Breast epithelium (tissue), 4 donors: ENCODE results near the gene CRLF2. TPM values are rescaled to one million over a fixed set of nuclear protein-coding genes. Genes with fewer than 3 reads are reported as not detected.

Source experiments
- DNase-seq, 2 donors: peaks; one replicate each; pipeline ENCODE4 v3.0.0-alpha.2; 2019; ENCODE audit warnings: low spot score in 2 of 2
- H3K27ac ChIP-seq, 2 donors: fragments of 200-600 bp; sonication (generic) in 1 of 2; one replicate each; pipeline ENCODE4 v1.5.1; 2016 to 2019; ENCODE audit warnings: mild to moderate bottlenecking in 1 of 2
- H3K27me3 ChIP-seq, 2 donors: fragments of 200-600 bp; sonication (generic) in 1 of 2; one replicate each; pipeline versions ENCODE4 v1.5.1 to v1.6.0; 2017 to 2019; ENCODE audit warnings: control low read depth in 1 of 2, mild to moderate bottlenecking in 1 of 2
- H3K36me3 ChIP-seq: fragments of 200-600 bp; one replicate; pipeline ENCODE4 v1.5.1; 2019
- H3K4me1 ChIP-seq, 2 donors: fragments of 200-600 bp; sonication (generic); one replicate each; pipeline ENCODE4 v1.5.1; 2016 to 2019; ENCODE audit warnings: control low read depth in 1 of 2
- H3K4me3 ChIP-seq, 3 donors: fragments of 200-600 bp; sonication (generic); 1 replicate in 2 of 3; 2 replicates in 1 of 3; pipeline ENCODE4 v1.5.1; 2016 to 2019; ENCODE audit warnings: mild to moderate bottlenecking in 3 of 3, moderate library complexity in 2 of 3
- H3K9me3 ChIP-seq, 2 donors: fragments of 200-600 bp; sonication (generic) in 1 of 2; one replicate each; pipeline ENCODE4 v1.5.1; 2016 to 2019; ENCODE audit warnings: control low read depth in 1 of 2
- POLR2A ChIP-seq: fragments of 450-650 bp; IDR thresholded peaks from one replicate; pipeline ENCODE4 v1.6.1; 2016; ENCODE audit warnings: antibody characterized with exemption, mild to moderate bottlenecking, moderate library complexity
- POLR2AphosphoS5 ChIP-seq, 3 donors: sonication (generic); formaldehyde crosslinking; IDR thresholded peaks; one replicate each; pipeline ENCODE4 v1.6.1; 2017; ENCODE audit warnings: antibody characterized with exemption in 3 of 3
- intact Hi-C: fragments of 100-400 bp; cut with DNase I; formaldehyde crosslinking; loops from one replicate; pipeline ENCODE4 v1.15.1; 2023; ENCODE audit warnings: low total_unique reads
- total RNA-seq, 3 donors: library from RNA; depleted of rRNA; stranded (reverse); fragments of >200 nt; gene quantifications; one replicate each; pipeline ENCODE4 v1.1.0, GENCODE V29; 2016
- TF ChIP-seq, protein P1 (sequence below), 3 donors: fragments of 450-650 bp; IDR thresholded peaks; one replicate each; pipeline ENCODE4 v1.5.1; 2016 to 2017; ENCODE audit warnings: antibody characterized with exemption in 3 of 3, mild to moderate bottlenecking in 3 of 3, moderate library complexity in 3 of 3

Gene CRLF2
- total RNA-seq, 3 donors from 2014 or later = 0.88 to 0.96 TPM; not detected in 1

DNA sequence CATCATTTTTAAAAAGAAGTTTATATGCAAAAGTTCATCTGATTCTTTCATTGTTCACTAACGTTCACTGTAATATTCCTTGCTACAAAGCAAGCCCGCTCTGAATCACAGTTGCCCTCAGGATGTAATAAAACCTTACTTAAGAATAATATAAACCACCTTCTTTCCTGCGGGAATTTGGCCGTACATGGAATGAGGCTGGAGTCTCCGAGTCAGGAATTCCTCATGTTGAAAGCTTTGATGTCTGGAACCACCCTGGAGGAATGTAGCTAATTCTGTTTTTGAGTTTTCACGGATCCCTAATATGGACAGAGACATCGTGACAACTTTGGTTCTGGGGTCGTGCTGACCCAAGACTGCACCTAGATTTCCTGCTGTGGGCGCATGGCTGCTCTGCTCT is 58.5 kb downstream of the CRLF2 start:
- no peaks in the 10 kb centered on the region for H3K9me3 ChIP-seq
- TF ChIP-seq POLR2A (no peak), POLR2AphosphoS5 (IDR thresholded peaks at IDR 0.05) (no peak)
- TF ChIP-seq, protein P1, sequence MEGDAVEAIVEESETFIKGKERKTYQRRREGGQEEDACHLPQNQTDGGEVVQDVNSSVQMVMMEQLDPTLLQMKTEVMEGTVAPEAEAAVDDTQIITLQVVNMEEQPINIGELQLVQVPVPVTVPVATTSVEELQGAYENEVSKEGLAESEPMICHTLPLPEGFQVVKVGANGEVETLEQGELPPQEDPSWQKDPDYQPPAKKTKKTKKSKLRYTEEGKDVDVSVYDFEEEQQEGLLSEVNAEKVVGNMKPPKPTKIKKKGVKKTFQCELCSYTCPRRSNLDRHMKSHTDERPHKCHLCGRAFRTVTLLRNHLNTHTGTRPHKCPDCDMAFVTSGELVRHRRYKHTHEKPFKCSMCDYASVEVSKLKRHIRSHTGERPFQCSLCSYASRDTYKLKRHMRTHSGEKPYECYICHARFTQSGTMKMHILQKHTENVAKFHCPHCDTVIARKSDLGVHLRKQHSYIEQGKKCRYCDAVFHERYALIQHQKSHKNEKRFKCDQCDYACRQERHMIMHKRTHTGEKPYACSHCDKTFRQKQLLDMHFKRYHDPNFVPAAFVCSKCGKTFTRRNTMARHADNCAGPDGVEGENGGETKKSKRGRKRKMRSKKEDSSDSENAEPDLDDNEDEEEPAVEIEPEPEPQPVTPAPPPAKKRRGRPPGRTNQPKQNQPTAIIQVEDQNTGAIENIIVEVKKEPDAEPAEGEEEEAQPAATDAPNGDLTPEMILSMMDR (IDR thresholded peaks at IDR 0.05) = no peak
- DNase-seq = no peak
- no peaks in the 10 kb centered on the region for H3K36me3 ChIP-seq
- intact Hi-C loops = no loop called here
- peaks cover 0 to 17% of the 10 kb centered on the region in 2 donors for H3K27me3 ChIP-seq
- H3K27ac ChIP-seq = no peak overlapping the region
- H3K4me1 ChIP-seq = no peaks in the 10 kb centered on the region
- no peak overlapping the region for H3K4me3 ChIP-seq

DNA sequence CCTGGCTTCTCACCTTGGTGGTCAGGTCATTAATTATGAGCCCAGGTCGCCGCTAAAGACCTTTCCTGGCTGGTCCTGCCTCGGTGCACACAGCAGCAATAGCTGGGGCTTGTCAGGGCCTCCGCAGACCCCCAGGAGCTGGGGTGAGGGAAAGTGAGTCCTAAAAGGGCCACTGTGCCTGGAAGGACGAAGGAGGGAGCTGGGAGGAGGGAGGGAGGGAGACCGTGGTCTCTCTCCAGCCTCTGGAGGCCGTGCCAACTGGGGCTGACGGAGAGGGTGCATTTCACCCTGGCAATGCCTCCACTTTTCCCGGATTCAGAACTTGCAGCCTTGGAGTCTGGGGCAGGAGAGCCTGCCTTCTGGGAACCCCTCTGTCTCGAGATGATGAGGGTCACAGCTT is 60.4 kb downstream of the CRLF2 start:
- Histone ChIP-seq H3K27me3 (peaks cover 0 to 25% of the 10 kb centered on the region in 2 donors), H3K9me3 (no peaks in the 10 kb centered on the region), H3K4me1 (no peaks in the 10 kb centered on the region), H3K27ac (no peak overlapping the region), H3K4me3 (no peak overlapping the region), H3K36me3 (no peaks in the 10 kb centered on the region)
- intact Hi-C loops = no loop called here
- DNase-seq = no peak
- no peak for TF ChIP-seq POLR2A
- no peak for TF ChIP-seq POLR2AphosphoS5 (IDR thresholded peaks at IDR 0.05)
- TF ChIP-seq, protein P1 (IDR thresholded peaks at IDR 0.05) = no peak

DNA sequence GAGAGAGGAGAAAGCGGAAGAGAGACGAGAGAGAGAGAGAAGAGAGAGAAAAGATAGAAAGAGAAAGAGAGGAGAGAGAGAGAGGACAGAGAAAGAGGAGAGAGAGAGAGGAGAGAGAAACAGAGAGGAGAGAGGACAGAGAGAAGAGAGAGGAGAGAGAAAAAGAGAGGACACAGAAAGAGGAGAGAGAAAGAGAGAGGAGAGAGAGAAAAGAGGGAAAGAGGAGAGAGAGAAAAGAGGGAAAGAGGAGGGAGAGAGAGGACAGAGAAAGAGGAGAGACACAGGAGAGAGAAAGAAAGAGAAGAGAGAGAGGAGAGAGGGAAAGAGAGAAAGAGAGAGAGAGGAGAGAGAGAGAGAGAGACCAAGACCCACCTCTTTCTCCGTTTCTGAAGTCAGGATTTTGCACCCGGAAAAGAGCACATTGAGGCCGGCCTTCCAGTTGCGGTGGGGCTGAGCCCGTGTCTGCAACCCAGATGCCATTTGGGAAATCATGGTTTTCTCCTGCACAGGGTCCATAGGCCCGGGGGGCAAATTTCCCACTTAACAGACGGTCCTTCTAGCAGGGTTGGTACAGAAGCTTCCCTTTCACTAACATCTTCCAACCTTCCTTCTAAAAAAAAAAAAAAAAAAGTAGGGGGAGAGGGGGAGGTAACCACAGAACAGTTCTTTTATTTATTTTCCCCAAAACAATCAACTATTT is 60.9 kb downstream of the CRLF2 start:
- DNase-seq = no peak
- no peaks in the 10 kb centered on the region for H3K4me1 ChIP-seq
- peaks cover 0 to 25% of the 10 kb centered on the region in 2 donors for H3K27me3 ChIP-seq
- H3K9me3 ChIP-seq = no peaks in the 10 kb centered on the region
- H3K36me3 ChIP-seq = no peaks in the 10 kb centered on the region
- no peak overlapping the region for H3K4me3 ChIP-seq
- intact Hi-C loops = no loop called here
- no peak overlapping the region for H3K27ac ChIP-seq
- TF ChIP-seq, protein P1 (IDR thresholded peaks at IDR 0.05) = no peak
- TF ChIP-seq POLR2AphosphoS5 (IDR thresholded peaks at IDR 0.05) (no peak), POLR2A (no peak)

DNA sequence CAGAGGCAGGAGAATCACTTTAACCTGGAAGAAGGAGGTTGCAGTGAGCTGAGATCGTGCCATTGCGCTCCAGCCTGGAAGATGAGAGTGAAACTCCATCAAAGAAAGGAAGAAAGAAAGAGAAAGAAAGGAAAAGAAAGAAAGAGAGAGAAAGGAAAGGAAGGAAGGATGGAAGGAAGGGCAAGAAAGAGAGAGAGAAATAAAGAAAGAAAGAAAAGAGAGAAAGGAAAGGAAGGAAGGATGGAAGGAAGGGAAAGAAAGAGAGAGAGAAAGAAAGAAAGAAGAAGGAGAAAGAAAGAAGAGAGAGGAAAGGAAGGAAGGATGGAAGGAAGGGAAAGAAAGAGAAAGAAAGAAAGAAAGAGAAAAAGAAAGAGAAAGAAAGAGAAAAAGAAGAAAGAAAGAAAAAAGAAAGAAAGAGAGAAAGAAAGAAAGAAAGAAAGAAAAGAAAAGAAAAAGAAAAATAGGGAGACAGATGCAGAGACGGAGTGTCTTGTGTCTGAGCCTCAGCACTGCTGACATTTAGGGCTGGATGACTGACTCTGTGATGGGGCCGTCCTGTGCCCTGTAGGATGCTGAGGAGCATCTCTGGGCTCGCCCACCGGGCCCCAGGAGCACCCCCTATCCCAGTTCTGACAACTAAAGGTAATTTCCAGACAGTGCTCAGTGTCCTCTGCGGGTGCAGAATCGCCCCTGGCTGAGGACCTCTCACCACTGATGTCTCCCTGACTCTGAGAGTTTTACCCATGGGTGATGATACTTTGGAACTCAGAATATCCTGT is 61.7 kb downstream of the CRLF2 start:
- DNase-seq = no peak
- H3K27me3 ChIP-seq = peaks cover 0 to 25% of the 10 kb centered on the region in 2 donors
- no peaks in the 10 kb centered on the region for H3K36me3 ChIP-seq
- no peak overlapping the region for H3K4me3 ChIP-seq
- H3K27ac ChIP-seq = no peak overlapping the region
- no peaks in the 10 kb centered on the region for H3K9me3 ChIP-seq
- TF ChIP-seq POLR2A (no peak), POLR2AphosphoS5 (IDR thresholded peaks at IDR 0.05) (no peak)
- TF ChIP-seq, protein P1 (IDR thresholded peaks at IDR 0.05) = no peak
- intact Hi-C loops = no loop called here
- H3K4me1 ChIP-seq = no peaks in the 10 kb centered on the region
